DMS114 treated with DMSO at 0.1 percent for 48 hours (cell line): ENCODE data around the gene MGAM2.

ENCODE experiments used
- DNase-seq: peaks from one replicate; lab custom pipeline; 2025; ENCODE audit not compliant: unreplicated experiment; lab: John Stamatoyannopoulos, UW

Gene MGAM2

DNA sequence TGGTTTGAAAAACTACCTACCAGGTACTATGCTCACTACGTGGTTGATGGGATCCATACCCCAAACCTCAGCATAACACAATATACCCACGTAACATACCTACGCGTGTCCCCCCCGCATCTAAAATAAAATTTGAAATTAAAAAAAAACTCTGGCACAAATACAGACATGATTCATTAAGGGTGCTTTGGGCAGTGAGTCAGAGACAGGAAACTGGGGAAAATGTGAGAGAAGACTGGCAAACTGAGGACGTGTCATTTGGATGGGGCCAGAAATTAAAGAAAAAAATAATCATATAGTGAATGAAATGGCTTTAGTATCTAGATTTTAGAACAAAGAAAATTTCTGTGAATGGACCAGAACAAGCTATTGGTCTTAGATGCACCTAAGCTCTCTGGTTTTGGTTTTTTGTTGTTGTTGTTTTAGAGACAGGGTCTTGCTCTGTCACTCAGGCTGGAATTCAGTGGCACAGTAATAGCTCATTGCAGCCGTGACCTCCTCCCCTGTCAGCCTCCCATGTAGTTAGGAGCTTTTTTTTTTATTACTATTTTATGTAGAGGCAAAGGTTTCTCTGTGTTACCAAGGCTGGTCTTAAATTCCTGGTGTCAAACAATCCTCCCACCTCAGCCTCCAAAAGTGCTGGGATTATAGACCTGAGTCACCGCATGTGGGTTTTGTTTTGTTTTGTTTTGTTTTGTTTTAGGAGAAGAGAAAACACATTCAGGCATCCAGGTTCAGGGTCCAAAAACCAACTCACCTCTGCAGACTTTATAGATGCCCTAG lies 152.3 kb downstream of the MGAM2 start:
- DNase-seq, result no peak
